Cardiac muscle cell (in vitro differentiated cells and primary cell): ENCODE data around the gene RSPH6A. TPM values are rescaled to one million over a fixed set of nuclear protein-coding genes. Genes with fewer than 3 reads are reported as not detected.
A peak's percentile ranks its signal among the peaks of the same experiment; 100 is the strongest.

ENCODE experiments used
- DNase-seq, 2 donors: peaks; one replicate each; pipeline versions ENCODE4 v3.0.0 to v3.0.0-alpha.2; 2010 to 2017; ENCODE audit warnings: low read depth in 1 of 2, low spot score in 1 of 2
- H3K27ac ChIP-seq: fragments of 200-600 bp; sonication (generic); 2 replicates; pipeline ENCODE4 v1.5.1; 2016
- H3K27me3 ChIP-seq: fragments of 200-600 bp; sonication (generic); 2 replicates; pipeline ENCODE4 v1.6.0; 2016; ENCODE audit warnings: control low read depth
- H3K36me3 ChIP-seq: fragments of 200-600 bp; sonication (generic); 2 replicates; pipeline ENCODE4 v1.5.1; 2016; ENCODE audit warnings: control low read depth
- H3K4me1 ChIP-seq: fragments of 200-600 bp; sonication (generic); 2 replicates; pipeline ENCODE4 v1.8.1; 2017; ENCODE audit warnings: low read depth, mild to moderate bottlenecking, mixed run types
- H3K4me3 ChIP-seq: fragments of 200-600 bp; sonication (generic); 2 replicates; pipeline ENCODE4 v1.5.1; 2016; ENCODE audit warnings: mild to moderate bottlenecking
- H3K9me3 ChIP-seq: fragments of 200-600 bp; sonication (generic); 2 replicates; pipeline ENCODE4 v1.5.1; 2017; ENCODE audit warnings: low read depth, mild to moderate bottlenecking, control low read depth
- CTCF ChIP-seq: IDR thresholded peaks from 2 replicates; pipeline ENCODE4 v1.5.1; 2012; ENCODE audit warnings: low read depth, mild to moderate bottlenecking, low read length
- polyA plus RNA-seq: library from polyadenylated mRNA; unstranded; fragments of >200 nt; fragmentation: Nextera tagmentation; extraction: Ambion mirVana; gene quantifications from 2 replicates; pipeline ENCODE4 v1.2.1, GENCODE V29; 2016
- total RNA-seq: library from RNA; depleted of rRNA; stranded (reverse); fragments of >200 nt; gene quantifications from 2 replicates; pipeline ENCODE4 v1.2.3, GENCODE V29; 2016

Gene RSPH6A
- total and polyA plus RNA-seq, 2 experiments from 2014 or later, result 0.27 to 0.45 TPM

GRCh38 chr19:45770192-45771101 lies 44.7 kb downstream of the RSPH6A start:
- peak; percentile 98 to 99 for DNase-seq
- H3K9me3 ChIP-seq, result no peaks in the 10 kb centered on the region
- H3K4me1 ChIP-seq, result peaks cover 19% of the 10 kb centered on the region
- peak; percentile 85 for TF ChIP-seq CTCF
- H3K27me3 ChIP-seq, result no peaks in the 10 kb centered on the region
- peak overlapping the region; percentile 96 for H3K27ac ChIP-seq
- peaks cover 20% of the 10 kb centered on the region for H3K36me3 ChIP-seq
- peak overlapping the region; percentile 44 for H3K4me3 ChIP-seq

GRCh38 chr19:45769821-45770191 lies 45.3 kb downstream of the RSPH6A start:
- no peak for DNase-seq
- peak overlapping the region; percentile 96 for H3K27ac ChIP-seq
- peaks cover 26% of the 10 kb centered on the region for H3K4me1 ChIP-seq
- H3K27me3 ChIP-seq, result no peaks in the 10 kb centered on the region
- H3K4me3 ChIP-seq, result peak overlapping the region; percentile 44
- H3K36me3 ChIP-seq, result peaks cover 19% of the 10 kb centered on the region
- no peaks in the 10 kb centered on the region for H3K9me3 ChIP-seq
- no peak for TF ChIP-seq CTCF

- peaks cover 32% of the 10 kb centered on the region for H3K4me1 ChIP-seq
- no peaks in the 10 kb centered on the region for H3K27me3 ChIP-seq
- no peaks in the 10 kb centered on the region for H3K9me3 ChIP-seq
- H3K4me3 ChIP-seq, result peak within 1 kb of the TSS; percentile 59
- H3K36me3 ChIP-seq, result peaks cover 14% of the 10 kb centered on the region
- H3K27ac ChIP-seq, result peak within 1 kb of the TSS; percentile 98
- TF ChIP-seq CTCF, result no peak
- DNase-seq, result peak; percentile 99
These were observed 45.9 kb downstream of the RSPH6A start, which contains the start of gene SIX5 for GRCh38 chr19:45768984-45769782. Gene SIX5, minus strand, starts transcription at chr19:45769252. Its CDS starts 408 bp downstream, at chr19:45768844.

GRCh38 chr19:45768655-45768983 lies 46.5 kb downstream of the RSPH6A start:
- H3K27me3 ChIP-seq, result no peaks in the 10 kb centered on the region
- H3K9me3 ChIP-seq, result no peaks in the 10 kb centered on the region
- H3K27ac ChIP-seq, result peak overlapping the region; percentile 98
- H3K4me1 ChIP-seq, result peaks cover 38% of the 10 kb centered on the region
- no peak for TF ChIP-seq CTCF
- H3K4me3 ChIP-seq, result peak overlapping the region; percentile 59
- peaks cover 14% of the 10 kb centered on the region for H3K36me3 ChIP-seq
- peak; percentile 52 to 64 for DNase-seq

GRCh38 chr19:45767881-45768654 lies 47.0 kb downstream of the RSPH6A start:
- Histone ChIP-seq H3K4me1 (peaks cover 43% of the 10 kb centered on the region), H3K27me3 (no peaks in the 10 kb centered on the region), H3K4me3 (peak overlapping the region; percentile 59), H3K9me3 (no peaks in the 10 kb centered on the region), H3K36me3 (peaks cover 8% of the 10 kb centered on the region), H3K27ac (peak overlapping the region; percentile 98)
- peak; percentile 74 to 77 for DNase-seq
- no peak for TF ChIP-seq CTCF
